ENCODE results near the gene PSTK.

PSTK gene, protein sequence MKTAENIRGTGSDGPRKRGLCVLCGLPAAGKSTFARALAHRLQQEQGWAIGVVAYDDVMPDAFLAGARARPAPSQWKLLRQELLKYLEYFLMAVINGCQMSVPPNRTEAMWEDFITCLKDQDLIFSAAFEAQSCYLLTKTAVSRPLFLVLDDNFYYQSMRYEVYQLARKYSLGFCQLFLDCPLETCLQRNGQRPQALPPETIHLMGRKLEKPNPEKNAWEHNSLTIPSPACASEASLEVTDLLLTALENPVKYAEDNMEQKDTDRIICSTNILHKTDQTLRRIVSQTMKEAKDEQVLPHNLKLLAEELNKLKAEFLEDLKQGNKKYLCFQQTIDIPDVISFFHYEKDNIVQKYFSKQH

DNA sequence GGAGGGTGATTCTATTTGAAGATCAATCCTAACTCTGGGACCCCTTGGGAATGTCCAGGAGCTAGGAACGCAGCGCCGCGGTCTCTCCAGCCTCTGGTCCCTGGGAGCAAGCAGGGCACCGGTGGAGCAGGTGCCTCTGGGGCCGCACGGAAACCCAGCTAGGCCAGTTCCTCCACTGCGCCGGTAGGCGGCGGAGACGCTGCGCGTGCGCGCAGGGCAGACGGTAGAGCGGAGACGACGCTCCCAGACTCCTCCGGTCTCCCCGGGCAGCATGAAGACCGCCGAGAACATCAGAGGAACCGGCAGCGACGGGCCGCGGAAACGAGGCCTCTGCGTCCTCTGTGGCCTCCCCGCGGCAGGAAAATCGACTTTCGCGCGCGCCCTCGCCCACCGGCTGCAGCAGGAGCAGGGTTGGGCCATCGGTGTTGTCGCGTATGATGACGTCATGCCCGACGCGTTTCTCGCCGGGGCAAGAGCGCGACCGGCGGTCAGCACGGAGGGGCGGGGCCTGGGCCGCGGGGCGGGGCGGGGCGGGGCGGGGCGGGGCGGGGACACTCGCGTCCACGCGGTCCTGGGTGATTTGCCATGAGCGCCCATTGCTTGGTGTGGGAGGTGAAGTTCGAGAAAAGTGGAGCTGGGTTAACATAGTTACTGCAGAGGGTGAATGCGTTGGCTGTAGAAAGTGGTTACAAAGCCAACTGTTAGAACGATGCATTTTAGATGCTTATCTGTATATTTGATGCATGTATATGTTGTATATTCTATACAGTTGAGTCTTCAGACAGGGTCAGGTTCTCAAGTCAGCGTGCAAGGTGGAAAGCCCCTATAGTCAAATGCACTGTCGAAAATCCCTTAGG is at the start of gene PSTK:
TSS of gene PSTK (plus strand) at position 193 of the 857 bp plus-strand sequence. CDS start at position 272, 79 bp downstream.
- DNase-seq (ENCODE audit: low read depth): peak; percentile 86

- no peak for DNase-seq (ENCODE audit: low read depth)
These were observed 48.9 kb upstream of the PSTK start for GRCh38 chr10:122931088-122931906.

DNA sequence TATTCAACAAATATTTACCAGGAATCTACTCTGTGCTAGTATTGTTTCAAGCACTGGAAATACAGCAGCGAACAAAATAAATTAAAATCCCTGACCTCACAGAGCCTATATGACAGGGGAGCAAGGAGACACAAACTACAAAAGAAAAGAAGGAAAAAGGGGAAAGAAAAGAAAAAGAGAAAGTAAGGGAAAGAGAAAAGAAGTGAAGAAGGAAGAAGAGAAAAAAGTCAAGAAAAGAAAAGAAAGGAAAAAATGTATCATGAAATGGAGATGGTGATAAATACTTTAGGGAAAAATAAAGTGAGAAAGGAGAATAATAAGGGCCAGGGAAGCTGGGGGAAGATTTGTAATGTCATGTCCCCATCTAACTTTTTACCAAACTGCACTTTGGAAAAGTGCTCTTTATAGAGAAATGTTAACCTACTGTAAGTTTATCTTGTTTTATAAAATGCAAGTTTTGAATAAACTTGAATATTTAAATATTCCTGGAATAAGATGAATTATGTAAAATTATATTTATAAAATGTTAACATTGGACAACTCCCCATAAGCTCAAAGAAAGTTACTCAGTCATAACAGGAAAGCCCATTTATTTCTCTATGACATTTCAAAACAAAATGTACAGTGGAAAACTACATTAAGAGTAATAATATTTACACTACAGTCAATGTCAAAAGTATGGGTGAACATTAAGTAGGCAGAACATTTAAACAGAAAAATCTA is 40.9 kb upstream of the PSTK start:
- DNase-seq (ENCODE audit: low read depth): no peak

DNA sequence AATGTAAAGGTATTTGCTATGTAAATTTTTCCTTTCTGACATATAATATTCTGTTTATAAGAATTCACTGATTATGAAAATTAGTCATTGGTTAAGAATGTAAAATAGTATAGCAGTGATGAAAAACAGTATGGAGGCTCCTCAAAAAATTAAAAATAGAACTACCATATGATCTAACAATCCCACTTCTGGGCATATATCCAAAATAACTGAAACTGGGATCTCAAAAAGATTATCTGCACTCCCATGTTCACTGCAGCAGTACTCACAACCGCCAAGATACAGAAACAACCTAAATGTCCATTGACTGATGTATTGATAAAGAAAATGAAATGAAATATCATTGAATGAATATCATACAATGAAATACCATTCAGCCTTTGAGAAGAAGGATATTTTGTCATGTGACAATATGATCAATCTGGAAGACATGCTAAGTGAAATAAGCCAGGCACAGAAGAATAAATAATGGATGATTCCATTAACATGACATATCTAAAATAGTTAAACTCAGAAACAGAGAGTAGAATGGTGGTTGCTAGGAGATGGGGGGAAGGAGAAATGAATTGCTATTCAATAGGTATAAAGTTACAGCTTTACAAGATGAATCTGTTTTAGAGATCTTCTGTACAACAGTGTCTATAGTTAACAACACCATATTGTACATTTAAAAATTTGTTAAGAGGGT is 40.2 kb upstream of the PSTK start:
- DNase-seq (ENCODE audit: low read depth): no peak

GRCh38 chr10:122949296-122949695 is 30.9 kb upstream of the PSTK start:
- DNase-seq (ENCODE audit: low read depth): no peak

GRCh38 chr10:122953902-122954730 is 26.1 kb upstream of the PSTK start, which contains the start of gene C10orf88:
Gene C10orf88, minus strand, starts transcription at chr10:122954227. Its CDS starts 49 bp downstream, at chr10:122954178.
- DNase-seq (ENCODE audit: low read depth): peak; percentile 95

DNA sequence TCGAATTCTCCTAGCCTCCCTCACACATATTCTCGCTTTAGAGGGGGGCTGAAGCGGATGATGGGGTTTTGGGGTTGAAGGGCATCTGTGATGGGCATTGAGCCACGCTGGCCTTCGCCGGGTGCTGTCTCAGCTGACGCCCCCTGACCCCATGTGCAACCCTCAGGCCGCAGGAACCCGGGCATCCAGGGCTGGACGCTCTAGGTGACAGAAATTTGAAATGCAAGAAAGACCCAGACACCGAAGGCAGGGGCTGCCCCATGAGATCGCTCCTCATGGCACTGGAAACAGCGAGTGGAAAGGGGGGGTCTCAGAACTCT is 25.5 kb upstream of the PSTK start:
- no peak for DNase-seq (ENCODE audit: low read depth)

DNA sequence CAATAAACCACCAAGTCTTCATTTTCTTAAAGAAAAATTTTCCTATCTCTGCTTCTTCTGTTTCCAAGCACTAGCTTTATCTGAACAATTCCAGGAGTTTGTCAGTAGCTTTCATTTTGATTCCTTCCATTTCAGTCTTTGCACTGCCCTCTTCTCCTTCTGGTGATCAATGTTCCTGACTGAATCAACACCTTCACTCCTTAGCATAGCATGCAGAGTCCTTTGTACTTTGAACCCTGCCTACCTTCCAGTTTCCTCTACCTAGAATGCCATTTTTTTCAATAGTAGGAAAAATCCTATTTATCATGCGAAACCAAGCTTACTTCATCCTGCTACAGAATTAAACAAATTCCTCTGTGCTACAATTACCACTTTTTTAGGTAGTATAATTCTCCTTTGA is 24.3 kb upstream of the PSTK start:
- DNase-seq (ENCODE audit: low read depth): no peak

DNA sequence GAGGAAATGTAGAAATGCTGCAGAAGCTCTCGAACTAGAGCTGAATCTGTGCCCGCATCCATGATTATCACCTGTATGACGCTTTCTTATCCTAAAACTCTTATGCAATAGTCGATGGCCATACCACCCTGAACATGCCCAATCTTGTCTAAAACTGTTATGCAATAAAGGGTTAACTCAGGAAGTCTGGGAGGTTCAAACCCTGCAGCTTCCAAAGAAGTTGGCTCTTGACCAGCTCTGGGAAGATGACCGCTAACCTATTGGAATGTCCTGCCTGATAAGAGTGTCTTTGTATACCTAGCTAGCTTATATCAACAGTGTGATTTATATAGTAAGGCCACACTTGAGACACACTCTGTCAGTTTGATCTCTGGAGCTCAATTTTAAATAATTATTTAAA is 22.7 kb upstream of the PSTK start:
- DNase-seq (ENCODE audit: low read depth): no peak

- DNase-seq (ENCODE audit: low read depth): no peak
These were observed 17.8 kb upstream of the PSTK start for GRCh38 chr10:122962405-122962804.

DNA sequence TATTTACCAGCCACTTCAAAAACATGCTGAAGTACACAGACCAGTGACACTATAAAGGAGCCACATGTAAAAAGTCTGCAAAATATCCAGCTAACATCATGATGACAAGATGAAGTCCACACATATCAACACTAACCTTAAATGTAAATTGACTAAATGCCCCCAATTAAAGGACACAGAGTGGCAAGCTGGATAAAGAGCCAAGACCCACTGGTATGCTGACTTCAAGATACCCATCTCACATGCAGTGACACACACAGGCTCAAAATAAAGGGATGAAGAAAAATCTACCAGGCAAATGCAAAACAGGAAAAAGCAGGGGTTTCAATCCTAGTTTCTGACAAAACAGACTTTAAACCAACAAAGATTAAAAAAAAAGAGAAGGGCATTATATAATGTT is 13.3 kb upstream of the PSTK start:
- no peak for DNase-seq (ENCODE audit: low read depth)

DNA sequence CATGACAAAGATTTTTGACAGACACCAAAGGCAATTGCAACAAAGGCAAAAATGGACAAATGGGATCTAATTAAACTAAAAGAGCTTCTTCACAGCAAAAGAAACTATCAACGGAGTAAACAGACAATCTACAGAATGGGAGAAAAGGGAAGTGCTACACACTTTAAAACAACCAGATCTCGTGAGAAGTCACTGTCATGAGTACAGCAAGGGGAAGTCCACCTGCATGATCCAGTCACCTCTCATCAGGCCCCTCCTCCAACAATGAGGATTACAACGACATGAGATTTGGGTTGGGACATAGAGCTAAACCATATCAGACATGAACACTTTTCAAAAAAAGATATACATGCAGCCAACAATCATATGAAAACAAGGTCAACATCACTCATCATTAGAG is 11.5 kb upstream of the PSTK start:
- DNase-seq (ENCODE audit: low read depth): no peak

GRCh38 chr10:122974023-122974422 is 6.2 kb upstream of the PSTK start:
- no peak for DNase-seq (ENCODE audit: low read depth)

DNA sequence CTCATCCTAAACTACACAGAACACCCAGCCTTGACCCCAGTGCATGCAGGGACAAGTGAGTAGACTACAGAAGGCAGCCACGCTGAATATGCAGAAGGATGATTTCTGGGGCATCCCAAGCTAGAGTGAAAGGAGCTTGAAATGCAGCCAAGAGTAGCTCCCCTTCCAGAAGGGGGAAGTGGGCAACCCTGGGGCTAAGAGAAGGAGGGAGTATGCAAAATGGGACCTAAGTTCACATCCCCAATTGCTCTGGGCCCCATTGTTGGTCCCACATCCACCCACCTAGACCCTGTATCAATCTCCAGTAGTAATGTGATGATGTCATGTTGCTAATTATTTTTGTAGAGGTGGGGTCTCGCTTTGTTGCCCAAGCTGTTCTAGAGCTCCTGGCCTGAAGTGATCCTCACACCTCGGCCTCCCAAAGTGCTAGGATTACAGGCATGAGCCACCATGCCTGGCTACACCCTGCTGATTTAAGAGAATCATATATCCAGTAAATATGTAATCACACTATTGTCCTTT is 5.6 kb upstream of the PSTK start:
- DNase-seq (ENCODE audit: low read depth): no peak

- no peak for DNase-seq (ENCODE audit: low read depth)
These were observed 864 bp downstream of the PSTK start for GRCh38 chr10:122981066-122981464.

GRCh38 chr10:122983898-122984297 is 3.7 kb downstream of the PSTK start:
- DNase-seq (ENCODE audit: low read depth): no peak

DNA sequence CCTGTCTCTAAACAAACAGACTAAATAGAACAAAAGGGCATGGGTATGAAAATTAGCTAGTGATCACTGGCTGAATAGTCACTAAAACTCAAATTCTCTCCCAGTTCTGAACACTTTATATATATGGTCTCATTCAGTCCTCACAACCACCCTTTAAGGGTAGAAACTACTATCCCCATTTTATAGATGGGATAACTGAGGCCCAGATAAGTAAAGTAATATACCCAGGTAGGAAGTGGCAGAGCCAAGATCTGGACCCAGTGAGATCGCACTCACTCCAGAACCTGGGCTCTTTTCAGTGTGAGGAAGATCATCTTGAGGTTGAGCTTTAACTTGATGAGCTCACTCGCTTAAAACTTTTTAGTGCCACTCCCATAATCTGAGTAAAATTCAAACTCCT is 4.5 kb downstream of the PSTK start:
- no peak for DNase-seq (ENCODE audit: low read depth)

DNA sequence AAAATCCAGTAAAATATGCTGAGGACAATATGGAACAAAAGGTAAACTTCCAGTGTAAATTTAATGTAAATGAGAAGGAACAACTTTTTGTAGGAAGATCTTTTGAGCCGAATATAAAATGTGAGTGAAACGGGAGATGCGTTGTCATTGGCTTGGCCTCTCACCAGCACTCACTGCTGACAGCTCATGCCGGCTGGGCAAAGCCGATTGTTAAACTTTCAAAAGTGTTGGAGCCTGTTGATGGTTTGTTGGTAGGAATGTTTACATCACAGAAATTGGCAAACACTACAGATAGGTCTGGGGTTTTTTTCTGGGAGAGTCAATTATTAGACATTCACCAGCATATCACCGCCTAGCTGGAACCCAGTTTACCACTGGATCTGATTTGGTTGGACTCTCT is 6.1 kb downstream of the PSTK start:
- no peak for DNase-seq (ENCODE audit: low read depth)

- no peak for DNase-seq (ENCODE audit: low read depth)
These were observed 8.3 kb downstream of the PSTK start for GRCh38 chr10:122988501-122988900.

DNA sequence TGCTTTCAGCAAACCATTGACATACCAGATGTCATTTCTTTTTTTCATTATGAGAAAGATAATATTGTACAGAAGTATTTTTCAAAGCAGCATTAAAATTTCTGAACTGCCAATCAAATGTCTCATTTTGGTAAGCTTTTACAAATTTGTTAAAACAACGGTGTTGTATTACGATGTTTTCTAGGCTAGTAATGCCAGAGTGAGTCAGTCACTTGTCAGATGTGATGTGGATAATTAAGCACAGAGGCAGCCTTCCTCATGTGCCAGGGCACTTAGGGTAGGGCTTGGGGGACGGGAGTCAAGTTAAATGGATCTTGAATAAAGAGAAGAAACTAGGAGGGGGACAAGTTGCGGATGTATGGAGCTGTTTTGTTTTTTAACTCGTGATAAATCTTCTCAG is 10.1 kb downstream of the PSTK start:
- DNase-seq (ENCODE audit: low read depth): no peak
